ENCODE measurements around the gene IDI1. TPM values are rescaled to one million over a fixed set of nuclear protein-coding genes. Genes with fewer than 3 reads are reported as not detected.

The IDI1 gene
- total and polyA plus RNA-seq, 2 of the 4 experiments (the other 2 are of a cell fraction) = 27.3 to 27.4 TPM

DNA sequence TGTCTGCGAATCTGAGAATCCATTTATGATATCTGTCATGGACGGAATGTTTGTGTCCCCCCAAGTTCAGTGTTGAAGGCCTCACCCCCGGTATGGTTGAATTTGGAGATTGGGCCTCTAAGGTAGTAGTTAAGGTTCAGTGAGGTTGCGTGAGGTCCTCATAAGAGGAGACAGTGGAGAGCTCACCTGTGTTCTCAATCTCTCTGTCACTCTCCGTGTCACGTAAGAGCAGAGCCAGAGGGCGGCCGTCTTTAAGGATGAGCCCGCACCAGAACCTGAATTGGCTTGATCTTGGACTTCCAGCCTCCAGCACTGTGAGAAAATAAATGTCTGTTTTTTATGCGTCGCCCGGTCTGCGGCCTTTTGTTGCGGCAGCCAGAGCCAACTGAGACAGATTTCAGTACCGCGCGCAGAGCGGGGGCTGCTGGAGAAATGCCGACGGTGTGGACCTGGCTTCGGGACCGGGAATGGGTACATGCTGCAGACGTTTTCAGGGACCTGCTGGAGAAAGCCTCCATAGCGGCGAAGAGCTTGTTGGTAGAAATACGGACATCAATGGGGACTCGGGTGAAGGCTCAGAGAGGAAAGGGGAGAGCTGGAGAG, 47.5 kb upstream of the IDI1 start:
- no peak overlapping the region for H3K56ac ChIP-seq (ENCODE audit: extremely low read depth, insufficient read depth, low read length)
- H4K5ac ChIP-seq (ENCODE audit: low read depth, low read length) = no peak overlapping the region
- no peak overlapping the region for H2BK120ac ChIP-seq (ENCODE audit: low read depth, low read length)
- H2BK5ac ChIP-seq (ENCODE audit: low read depth, low read length, poor library complexity, severe bottlenecking) = no peak overlapping the region
- no peak for TF ChIP-seq MXI1 (IDR thresholded peaks at IDR 0.05; ENCODE audit: borderline replicate concordance, low read depth, low read length)
- no peak for TF ChIP-seq FOS (IDR thresholded peaks at IDR 0.05; ENCODE audit: low read depth, low read length)
- TF ChIP-seq SMC3 (IDR thresholded peaks at IDR 0.05; ENCODE audit: low read depth, low read length) = no peak
- no peak for TF ChIP-seq MAZ (IDR thresholded peaks at IDR 0.05; ENCODE audit: borderline replicate concordance, low read depth, low read length)
- TF ChIP-seq POLR2A (IDR thresholded peaks at IDR 0.05; ENCODE audit: low read depth, low read length) = no peak
- no peak for TF ChIP-seq CEBPB (IDR thresholded peaks at IDR 0.05; ENCODE audit: low read depth, low read length)
- TF ChIP-seq CTCF (conservative IDR thresholded peaks at IDR 0.05; ENCODE audit: low read depth, low read length) = no peak
- no peak for TF ChIP-seq RAD21 (IDR thresholded peaks at IDR 0.05; ENCODE audit: low read length)
- no peak for TF ChIP-seq RFX5 (IDR thresholded peaks at IDR 0.05; ENCODE audit: low read depth, low read length)
- no peak for TF ChIP-seq BHLHE40 (IDR thresholded peaks at IDR 0.05; ENCODE audit: low read depth, low read length)
- no peak for TF ChIP-seq RCOR1 (IDR thresholded peaks at IDR 0.05; ENCODE audit: insufficient replicate concordance, low read length)
- TF ChIP-seq NFE2L2 (IDR thresholded peaks at IDR 0.05; ENCODE audit: low read depth, low read length) = no peak
- no peak for TF ChIP-seq USF2 (IDR thresholded peaks at IDR 0.05; ENCODE audit: low read depth, low read length)
- H3K4me2 ChIP-seq (ENCODE audit: low read depth, low read length) = no peak overlapping the region
- no peak overlapping the region for H4K91ac ChIP-seq (ENCODE audit: insufficient read depth, low read depth, low read length)
- no peak overlapping the region for H3K9ac ChIP-seq (ENCODE audit: low read depth, low read length)
- no peak overlapping the region for H2BK15ac ChIP-seq (ENCODE audit: low read depth, low read length)
- H3K9me1 ChIP-seq (ENCODE audit: insufficient read depth, low read length) = peaks cover 12% of the 10 kb centered on the region; the same call in 1 of the 2 replicates
- no peaks in the 10 kb centered on the region for H3K9me3 ChIP-seq (ENCODE audit: control insufficient read depth, insufficient read depth, low read length)
- BruUV-seq (replicated peaks) = no TSS peak
- H3K23ac ChIP-seq (ENCODE audit: low read depth, low read length) = no peak overlapping the region
- intact Hi-C loops (cut with micrococcal nuclease) = no loop called here
- in situ Hi-C loops (cut with MboI; ENCODE audit: low sequenced_read_pairs) = no loop called here
- ATAC-seq (ENCODE audit: low read depth) (no peak), DNase-seq (no peak)
- H3K27ac ChIP-seq (ENCODE audit: insufficient read depth, low read length) = no peak overlapping the region
- no peak overlapping the region for H3K18ac ChIP-seq (ENCODE audit: low read depth, low read length)
- H3K4me1 ChIP-seq (ENCODE audit: control insufficient read depth, insufficient read depth, low read length) = no peaks in the 10 kb centered on the region; the same call in 1 of the 2 replicates
- H2AK9ac ChIP-seq (replicated peaks; ENCODE audit: low read depth, low read length, poor library complexity) = no peak overlapping the region
- peaks cover 37% of the 10 kb centered on the region for H3K36me3 ChIP-seq (ENCODE audit: control insufficient read depth, insufficient read depth, low read length)
- ChIA-PET POLR2A (ENCODE audit: unreplicated experiment) (no interaction called here), CTCF (no interaction called here)
- no peak overlapping the region for H3K4ac ChIP-seq (ENCODE audit: low read depth, low read length)
- H2BK20ac ChIP-seq (ENCODE audit: low read depth, low read length) = no peak overlapping the region
- no peak overlapping the region for H4K8ac ChIP-seq (ENCODE audit: low read depth in 2 of 2, low read length in 2 of 2)
- no peak overlapping the region for H2AFZ ChIP-seq (replicated peaks; ENCODE audit: low read length, poor library complexity)
- 0 out of 2 replicates have a peak, but pooled peaks cover 8% of the 10 kb centered on the region for H4K20me1 ChIP-seq (ENCODE audit: insufficient read depth, low read length)
- no peak overlapping the region for H2AK5ac ChIP-seq (ENCODE audit: low read depth, low read length)
- peaks cover 17% of the 10 kb centered on the region in 2 experiments; a peak in 3 of 4 replicates for H3K79me1 ChIP-seq (ENCODE audit: low read depth in 1 of 2, low read length in 2 of 2)
- WGBS, 2 experiments (ENCODE audit: extremely low coverage in 2 of 2, insufficient read length in 1 of 2) = 95% methylated on average over 27 of the region's 27 CpGs; no CpG with 5 or more reads in 1 of the 2 experiments
- H3K4me3 ChIP-seq (ENCODE audit: insufficient read depth, low read depth, low read length) = no peak overlapping the region
- no peaks in the 10 kb centered on the region for H3K27me3 ChIP-seq (ENCODE audit: control insufficient read depth, insufficient read depth, low read length)
- dilution Hi-C loops (cut with HindIII; ENCODE audit: low sequenced_read_pairs, unreplicated experiment) = no loop called here
- no peak overlapping the region for H3K14ac ChIP-seq (replicated peaks; ENCODE audit: low read depth, low read length)
